SK-N-SH treated with all-trans-retinoic acid at 6 μM for 48 hours (cell line): ENCODE data around the gene UNC50.

Experiments used
- ATAC-seq: fragments of 200-7000 bp; cut with Tn5 transposase; 3 replicates; pipeline ENCODE4 v1.9.1; 2020; ENCODE audit warnings: mild to moderate bottlenecking, moderate library complexity
- ARNTL ChIP-seq: fragments of 450-650 bp; formaldehyde crosslinking; IDR thresholded peaks from 2 replicates; pipeline ENCODE4 v1.5.0; 2020; ENCODE audit warnings: low read depth, mild to moderate bottlenecking, moderate library complexity, borderline replicate concordance
- ESRRG ChIP-seq: fragments of 250-450 bp; sonication (Bioruptor Pico); IDR thresholded peaks from 2 replicates; pipeline ENCODE4 v1.6.1; 2021; ENCODE audit warnings: mild to moderate bottlenecking
- GLIS3 ChIP-seq: fragments of 250-450 bp; sonication (Bioruptor Pico); IDR thresholded peaks from 2 replicates; pipeline ENCODE4 v1.5.0; 2020; ENCODE audit warnings: mild to moderate bottlenecking, moderate library complexity
- PPARA ChIP-seq: fragments of 250-450 bp; sonication (Bioruptor Pico); IDR thresholded peaks from 2 replicates; pipeline ENCODE4 v1.5.0; 2020; ENCODE audit warnings: mild to moderate bottlenecking, borderline replicate concordance
- SNAI2 ChIP-seq: fragments of 250-450 bp; sonication (Bioruptor Pico); IDR thresholded peaks from 2 replicates; pipeline ENCODE4 v1.5.0; 2020; ENCODE audit warnings: mild to moderate bottlenecking, moderate library complexity
- TCF4 ChIP-seq: fragments of 250-450 bp; sonication (Bioruptor Pico); IDR thresholded peaks from 2 replicates; pipeline ENCODE4 v1.8.0; 2021; ENCODE audit warnings: mild to moderate bottlenecking, moderate library complexity, borderline replicate concordance
- TOX ChIP-seq: fragments of 250-450 bp; sonication (Bioruptor Pico); IDR thresholded peaks from 2 replicates; pipeline ENCODE4 v1.8.0; 2021; ENCODE audit warnings: mild to moderate bottlenecking, moderate library complexity, borderline replicate concordance
- ZC3H10 ChIP-seq: fragments of 250-450 bp; sonication (Bioruptor Pico); IDR thresholded peaks from 2 replicates; pipeline ENCODE4 v1.5.1; 2021; ENCODE audit warnings: mild to moderate bottlenecking, moderate library complexity
- ZFP30 ChIP-seq: fragments of 450-650 bp; formaldehyde crosslinking; IDR thresholded peaks from 2 replicates; pipeline ENCODE4 v1.5.0; 2022; ENCODE audit warnings: mild to moderate bottlenecking, moderate library complexity
- ZNF565 ChIP-seq: fragments of 450-650 bp; formaldehyde crosslinking; conservative IDR thresholded peaks from 2 replicates; pipeline ENCODE4 v1.5.0; 2020; ENCODE audit warnings: low read depth, mild to moderate bottlenecking, moderate library complexity
- ZNF70 ChIP-seq: fragments of 450-650 bp; formaldehyde crosslinking; IDR thresholded peaks from 2 replicates; pipeline ENCODE4 v1.5.0; 2020; ENCODE audit warnings: mild to moderate bottlenecking, moderate library complexity
- ZNF8 ChIP-seq: fragments of 450-650 bp; formaldehyde crosslinking; IDR thresholded peaks from 2 replicates; pipeline ENCODE4 v1.5.0; 2020; ENCODE audit warnings: mild to moderate bottlenecking, moderate library complexity
- TF ChIP-seq, protein P1 (sequence below): fragments of 250-450 bp; sonication (Bioruptor Pico); IDR thresholded peaks from 2 replicates; pipeline ENCODE4 v1.8.0; 2021; ENCODE audit warnings: low read depth, mild to moderate bottlenecking, moderate library complexity, borderline replicate concordance
- TF ChIP-seq, protein P2 (sequence below): fragments of 250-450 bp; sonication (Bioruptor Pico); IDR thresholded peaks from 2 replicates; pipeline ENCODE4 v1.8.0; 2020; ENCODE audit warnings: mild to moderate bottlenecking, moderate library complexity, borderline replicate concordance
- TF ChIP-seq, protein P3 (sequence below): fragments of 250-450 bp; sonication (Bioruptor Pico); IDR thresholded peaks from 2 replicates; pipeline ENCODE4 v1.5.1; 2021; ENCODE audit warnings: mild to moderate bottlenecking, moderate library complexity
- TF ChIP-seq, protein P4 (sequence below): fragments of 250-450 bp; sonication (Bioruptor Pico); IDR thresholded peaks from 2 replicates; pipeline ENCODE4 v1.5.0; 2020; ENCODE audit warnings: mild to moderate bottlenecking, moderate library complexity

The UNC50 gene

DNA sequence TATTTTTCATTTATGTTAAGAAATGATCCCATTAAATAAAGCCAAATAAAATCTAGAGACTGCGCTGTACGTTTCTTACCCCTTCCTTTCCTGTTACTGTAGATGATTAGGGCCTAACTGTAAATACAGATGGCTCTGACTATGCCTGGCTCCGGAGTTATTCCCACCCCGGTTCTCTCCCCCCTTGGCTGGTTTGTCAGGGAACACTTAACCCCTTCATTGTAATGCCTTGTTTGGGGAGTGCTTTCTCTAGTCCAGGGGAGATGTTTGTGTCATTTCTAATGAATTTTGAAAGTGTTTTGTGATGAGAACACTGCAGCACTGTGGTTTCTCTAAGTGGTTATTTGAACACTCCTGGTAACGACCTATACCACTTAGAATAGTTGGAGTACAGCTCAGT, 8.8 kb downstream of the UNC50 start (continued):
- TF ChIP-seq, protein P1, sequence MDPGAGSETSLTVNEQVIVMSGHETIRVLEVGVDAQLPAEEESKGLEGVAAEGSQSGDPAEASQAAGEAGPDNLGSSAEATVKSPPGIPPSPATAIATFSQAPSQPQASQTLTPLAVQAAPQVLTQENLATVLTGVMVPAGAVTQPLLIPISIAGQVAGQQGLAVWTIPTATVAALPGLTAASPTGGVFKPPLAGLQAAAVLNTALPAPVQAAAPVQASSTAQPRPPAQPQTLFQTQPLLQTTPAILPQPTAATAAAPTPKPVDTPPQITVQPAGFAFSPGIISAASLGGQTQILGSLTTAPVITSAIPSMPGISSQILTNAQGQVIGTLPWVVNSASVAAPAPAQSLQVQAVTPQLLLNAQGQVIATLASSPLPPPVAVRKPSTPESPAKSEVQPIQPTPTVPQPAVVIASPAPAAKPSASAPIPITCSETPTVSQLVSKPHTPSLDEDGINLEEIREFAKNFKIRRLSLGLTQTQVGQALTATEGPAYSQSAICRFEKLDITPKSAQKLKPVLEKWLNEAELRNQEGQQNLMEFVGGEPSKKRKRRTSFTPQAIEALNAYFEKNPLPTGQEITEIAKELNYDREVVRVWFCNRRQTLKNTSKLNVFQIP: no peak
- TF ChIP-seq, protein P2, sequence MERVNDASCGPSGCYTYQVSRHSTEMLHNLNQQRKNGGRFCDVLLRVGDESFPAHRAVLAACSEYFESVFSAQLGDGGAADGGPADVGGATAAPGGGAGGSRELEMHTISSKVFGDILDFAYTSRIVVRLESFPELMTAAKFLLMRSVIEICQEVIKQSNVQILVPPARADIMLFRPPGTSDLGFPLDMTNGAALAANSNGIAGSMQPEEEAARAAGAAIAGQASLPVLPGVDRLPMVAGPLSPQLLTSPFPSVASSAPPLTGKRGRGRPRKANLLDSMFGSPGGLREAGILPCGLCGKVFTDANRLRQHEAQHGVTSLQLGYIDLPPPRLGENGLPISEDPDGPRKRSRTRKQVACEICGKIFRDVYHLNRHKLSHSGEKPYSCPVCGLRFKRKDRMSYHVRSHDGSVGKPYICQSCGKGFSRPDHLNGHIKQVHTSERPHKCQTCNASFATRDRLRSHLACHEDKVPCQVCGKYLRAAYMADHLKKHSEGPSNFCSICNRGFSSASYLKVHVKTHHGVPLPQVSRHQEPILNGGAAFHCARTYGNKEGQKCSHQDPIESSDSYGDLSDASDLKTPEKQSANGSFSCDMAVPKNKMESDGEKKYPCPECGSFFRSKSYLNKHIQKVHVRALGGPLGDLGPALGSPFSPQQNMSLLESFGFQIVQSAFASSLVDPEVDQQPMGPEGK: no peak
- no peak for TF ChIP-seq ESRRG
- TF ChIP-seq ZC3H10: no peak
- no peak for TF ChIP-seq ZFP30 (CRISPR knock-in tag)
- TF ChIP-seq, protein P3, sequence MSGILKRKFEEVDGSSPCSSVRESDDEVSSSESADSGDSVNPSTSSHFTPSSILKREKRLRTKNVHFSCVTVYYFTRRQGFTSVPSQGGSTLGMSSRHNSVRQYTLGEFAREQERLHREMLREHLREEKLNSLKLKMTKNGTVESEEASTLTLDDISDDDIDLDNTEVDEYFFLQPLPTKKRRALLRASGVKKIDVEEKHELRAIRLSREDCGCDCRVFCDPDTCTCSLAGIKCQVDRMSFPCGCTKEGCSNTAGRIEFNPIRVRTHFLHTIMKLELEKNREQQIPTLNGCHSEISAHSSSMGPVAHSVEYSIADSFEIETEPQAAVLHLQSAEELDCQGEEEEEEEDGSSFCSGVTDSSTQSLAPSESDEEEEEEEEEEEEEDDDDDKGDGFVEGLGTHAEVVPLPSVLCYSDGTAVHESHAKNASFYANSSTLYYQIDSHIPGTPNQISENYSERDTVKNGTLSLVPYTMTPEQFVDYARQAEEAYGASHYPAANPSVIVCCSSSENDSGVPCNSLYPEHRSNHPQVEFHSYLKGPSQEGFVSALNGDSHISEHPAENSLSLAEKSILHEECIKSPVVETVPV (CRISPR knock-in tag): no peak

DNA sequence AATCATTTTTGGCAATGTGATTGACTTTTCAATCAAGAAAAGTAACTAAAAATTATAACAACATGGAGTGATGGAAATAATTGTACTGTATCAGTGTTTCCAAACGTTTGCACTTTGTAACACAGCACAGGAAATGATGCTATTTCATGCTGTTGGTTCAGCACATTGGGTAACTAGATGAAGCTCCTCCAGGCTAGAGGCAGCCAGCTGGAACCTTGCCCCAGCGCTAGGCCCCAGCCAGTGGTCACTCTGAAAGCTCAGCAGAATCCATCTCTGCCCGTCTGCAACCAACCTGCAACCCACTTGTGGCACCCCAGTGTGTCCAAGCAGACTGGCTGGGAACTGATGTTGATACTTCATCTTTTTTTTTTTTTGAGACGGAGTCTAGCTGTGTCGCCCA, 15.3 kb downstream of the UNC50 start:
- ATAC-seq: no peak
- TF ChIP-seq PPARA (CRISPR knock-in tag) (no peak), ZNF8 (CRISPR knock-in tag) (no peak), ZNF70 (CRISPR knock-in tag) (no peak), ZC3H10 (no peak), ZFP30 (CRISPR knock-in tag) (no peak), TOX (CRISPR knock-in tag) (no peak)

DNA sequence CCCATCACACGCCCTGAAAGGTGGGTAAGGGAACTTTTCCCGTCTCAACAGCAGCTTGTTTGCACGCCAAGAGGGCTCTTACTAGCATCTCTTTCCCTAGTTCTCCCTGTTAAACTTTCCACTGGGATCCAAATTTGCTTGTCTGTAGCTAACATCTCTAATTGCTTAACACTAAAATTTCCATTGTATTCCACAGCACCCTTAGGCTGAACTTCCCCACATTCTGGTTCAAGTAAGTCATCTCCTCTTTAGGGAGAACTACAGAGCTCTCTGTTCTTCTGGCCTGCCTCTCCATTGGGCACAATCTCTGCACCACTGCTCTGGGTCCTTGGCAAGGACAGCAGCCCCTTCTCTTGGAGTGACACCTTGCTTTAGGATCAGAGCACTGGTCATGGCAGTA, 24.0 kb downstream of the UNC50 start:
- ATAC-seq: no peak
- TF ChIP-seq ZNF565 (CRISPR knock-in tag) (no peak), ARNTL (CRISPR knock-in tag) (no peak), SNAI2 (CRISPR knock-in tag) (no peak), ZFP30 (CRISPR knock-in tag) (no peak), TCF4 (CRISPR knock-in tag) (no peak), PPARA (CRISPR knock-in tag) (no peak), GLIS3 (CRISPR knock-in tag) (no peak), ZNF8 (CRISPR knock-in tag) (no peak)
- TF ChIP-seq, protein P2: no peak
- TF ChIP-seq, protein P3 (CRISPR knock-in tag): no peak
- TF ChIP-seq, protein P4, sequence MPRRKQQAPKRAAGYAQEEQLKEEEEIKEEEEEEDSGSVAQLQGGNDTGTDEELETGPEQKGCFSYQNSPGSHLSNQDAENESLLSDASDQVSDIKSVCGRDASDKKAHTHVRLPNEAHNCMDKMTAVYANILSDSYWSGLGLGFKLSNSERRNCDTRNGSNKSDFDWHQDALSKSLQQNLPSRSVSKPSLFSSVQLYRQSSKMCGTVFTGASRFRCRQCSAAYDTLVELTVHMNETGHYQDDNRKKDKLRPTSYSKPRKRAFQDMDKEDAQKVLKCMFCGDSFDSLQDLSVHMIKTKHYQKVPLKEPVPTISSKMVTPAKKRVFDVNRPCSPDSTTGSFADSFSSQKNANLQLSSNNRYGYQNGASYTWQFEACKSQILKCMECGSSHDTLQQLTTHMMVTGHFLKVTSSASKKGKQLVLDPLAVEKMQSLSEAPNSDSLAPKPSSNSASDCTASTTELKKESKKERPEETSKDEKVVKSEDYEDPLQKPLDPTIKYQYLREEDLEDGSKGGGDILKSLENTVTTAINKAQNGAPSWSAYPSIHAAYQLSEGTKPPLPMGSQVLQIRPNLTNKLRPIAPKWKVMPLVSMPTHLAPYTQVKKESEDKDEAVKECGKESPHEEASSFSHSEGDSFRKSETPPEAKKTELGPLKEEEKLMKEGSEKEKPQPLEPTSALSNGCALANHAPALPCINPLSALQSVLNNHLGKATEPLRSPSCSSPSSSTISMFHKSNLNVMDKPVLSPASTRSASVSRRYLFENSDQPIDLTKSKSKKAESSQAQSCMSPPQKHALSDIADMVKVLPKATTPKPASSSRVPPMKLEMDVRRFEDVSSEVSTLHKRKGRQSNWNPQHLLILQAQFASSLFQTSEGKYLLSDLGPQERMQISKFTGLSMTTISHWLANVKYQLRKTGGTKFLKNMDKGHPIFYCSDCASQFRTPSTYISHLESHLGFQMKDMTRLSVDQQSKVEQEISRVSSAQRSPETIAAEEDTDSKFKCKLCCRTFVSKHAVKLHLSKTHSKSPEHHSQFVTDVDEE: no peak
